NT2/D1 (cell line): ENCODE results near the gene CACNA1I.
"Not testable (repeated sequence)": the region's sequence is repeated elsewhere in the genome, so short reads cannot be mapped to it uniquely, and the experiment has no call there.

Experiments
- SUZ12 ChIP-seq: IDR thresholded peaks from 2 replicates; pipeline ENCODE4 v1.6.1; 2011; ENCODE audit not compliant: insufficient read length, insufficient read depth; ENCODE audit errors: extremely low read depth
- YY1 ChIP-seq: IDR thresholded peaks from 2 replicates; pipeline ENCODE4 v1.6.1; 2011; ENCODE audit not compliant: insufficient read length, insufficient read depth
- ZNF274 ChIP-seq: IDR thresholded peaks from 2 replicates; pipeline ENCODE4 v1.6.1; 2011; ENCODE audit warnings: mild to moderate bottlenecking, low read depth, low read length

GRCh38 chr22:39522091-39522490 is 48.5 kb upstream of the CACNA1I start:
- not testable (repeated sequence) for TF ChIP-seq SUZ12, YY1, ZNF274
